Hepatocyte (in vitro differentiated cells): Measurements from ENCODE around the gene EVC2. TPM values are rescaled to one million over a fixed set of nuclear protein-coding genes. Genes with fewer than 3 reads are reported as not detected.

Experiments used
- DNase-seq: peaks from one replicate; pipeline ENCODE4 v3.0.0-alpha.2; 2016; ENCODE audit warnings: low spot score
- H2AFZ ChIP-seq: fragments of 200-600 bp; sonication (generic); 2 replicates; pipeline ENCODE4 v1.6.0; 2016; ENCODE audit warnings: antibody characterized with exemption, mild to moderate bottlenecking
- H3K27ac ChIP-seq: fragments of 200-600 bp; sonication (generic); 2 replicates; pipeline ENCODE4 v1.5.1; 2016; ENCODE audit warnings: mild to moderate bottlenecking
- H3K27me3 ChIP-seq: fragments of 200-600 bp; sonication (generic); 2 replicates; pipeline ENCODE4 v1.6.1; 2016
- H3K36me3 ChIP-seq: fragments of 200-600 bp; sonication (generic); replicated peaks from 2 replicates; pipeline ENCODE4 v1.5.1; 2016; ENCODE audit warnings: low read depth; ENCODE audit not compliant: insufficient read depth
- H3K4me1 ChIP-seq: fragments of 200-600 bp; sonication (generic); 2 replicates; pipeline ENCODE4 v1.5.1; 2016; ENCODE audit warnings: mild to moderate bottlenecking, moderate library complexity; ENCODE audit not compliant: insufficient read depth
- H3K4me2 ChIP-seq: fragments of 200-600 bp; sonication (generic); 2 replicates; pipeline ENCODE4 v1.6.0; 2016
- H3K4me3 ChIP-seq: fragments of 200-600 bp; sonication (generic); 2 replicates; pipeline ENCODE4 v1.5.1; 2016; ENCODE audit warnings: mild to moderate bottlenecking
- H3K79me2 ChIP-seq: fragments of 200-600 bp; sonication (generic); 2 replicates; pipeline ENCODE4 v1.6.0; 2017; ENCODE audit warnings: mild to moderate bottlenecking
- H3K9me2 ChIP-seq: fragments of 200-600 bp; sonication (generic); replicated peaks from 2 replicates; pipeline ENCODE4 v1.6.0; 2017; ENCODE audit warnings: mild to moderate bottlenecking; ENCODE audit not compliant: insufficient read depth
- H3K9me3 ChIP-seq: fragments of 200-600 bp; sonication (generic); 2 replicates; pipeline ENCODE4 v1.5.1; 2016; ENCODE audit warnings: low read depth, mild to moderate bottlenecking
- H4K20me1 ChIP-seq: fragments of 200-600 bp; sonication (generic); 2 replicates; pipeline ENCODE4 v1.6.0; 2016; ENCODE audit warnings: mild to moderate bottlenecking; ENCODE audit not compliant: insufficient read depth, poor library complexity, severe bottlenecking
- EZH2 ChIP-seq: fragments of 200-600 bp; sonication (generic); IDR thresholded peaks from 2 replicates; pipeline ENCODE4 v1.6.1; 2016; ENCODE audit warnings: antibody characterized with exemption, mild to moderate bottlenecking, borderline replicate concordance
- EZH2phosphoT487 ChIP-seq: fragments of 200-600 bp; sonication (generic); IDR thresholded peaks from one replicate; pipeline ENCODE4 v1.6.1; 2018; ENCODE audit warnings: antibody characterized with exemption, mild to moderate bottlenecking, low read depth, moderate library complexity; ENCODE audit not compliant: unreplicated experiment, severe bottlenecking
- WGBS: methylation state at CpG from one replicate; pipeline ENCODE4 v1.1.6; 2016; ENCODE audit warnings: low lambda C conversion rate; ENCODE audit errors: missing lambda C conversion rate; 5-methylcytosine and 5-hydroxymethylcytosine counted together
- polyA plus RNA-seq: library from polyadenylated mRNA; unstranded; fragments of >200 nt; fragmentation: Nextera tagmentation; extraction: Ambion mirVana; gene quantifications from 2 replicates; pipeline ENCODE4 v1.2.1, GENCODE V29; 2016
- total RNA-seq: library from RNA; depleted of rRNA; stranded (reverse); fragments of >200 nt; gene quantifications from 2 replicates; pipeline ENCODE4 v1.2.3, GENCODE V29; 2014
- TF ChIP-seq, protein P1 (sequence below): fragments of 200-600 bp; sonication (generic); IDR thresholded peaks from 2 replicates; pipeline ENCODE4 v1.5.1; 2016; ENCODE audit warnings: antibody characterized with exemption, mild to moderate bottlenecking; ENCODE audit not compliant: poor library complexity

Gene EVC2
- total and polyA plus RNA-seq, 2 experiments from 2014 or later: 3.0 to 4.2 TPM

DNA sequence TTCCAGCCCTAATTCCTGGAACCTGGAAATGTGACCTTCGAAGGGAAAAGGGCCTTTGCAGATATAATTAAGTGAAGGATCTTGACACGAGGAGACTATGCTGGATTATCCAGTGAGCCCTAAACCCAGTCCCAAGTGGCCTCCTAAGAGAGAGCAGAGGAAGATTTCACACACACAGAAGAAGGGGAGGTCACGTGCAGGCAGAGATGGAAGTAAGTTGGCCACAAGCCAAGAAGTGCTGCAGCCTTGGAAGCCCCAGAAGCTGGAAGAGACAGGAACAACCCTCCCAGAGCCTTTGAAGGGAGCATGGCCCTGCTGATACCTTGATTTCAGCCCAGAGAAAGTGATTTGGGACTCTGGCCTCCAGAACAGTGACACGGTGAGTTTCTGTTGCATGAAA, 51.9 kb downstream of the EVC2 start:
- Histone ChIP-seq H3K4me1 (no peaks in the 10 kb centered on the region), H3K27ac (no peak overlapping the region), H3K9me2 (no peaks in the 10 kb centered on the region), H3K79me2 (no peaks in the 10 kb centered on the region), H4K20me1 (no peaks in the 10 kb centered on the region), H2AFZ (no peak overlapping the region), H3K4me2 (no peak overlapping the region), H3K9me3 (no peaks in the 10 kb centered on the region), H3K36me3 (no peaks in the 10 kb centered on the region), H3K27me3 (no peaks in the 10 kb centered on the region), H3K4me3 (no peak overlapping the region)
- peak; percentile 24 for DNase-seq
- 91% methylated on average over 4 of the region's 4 CpGs for WGBS
- no peak for TF ChIP-seq EZH2
- TF ChIP-seq, protein P1, sequence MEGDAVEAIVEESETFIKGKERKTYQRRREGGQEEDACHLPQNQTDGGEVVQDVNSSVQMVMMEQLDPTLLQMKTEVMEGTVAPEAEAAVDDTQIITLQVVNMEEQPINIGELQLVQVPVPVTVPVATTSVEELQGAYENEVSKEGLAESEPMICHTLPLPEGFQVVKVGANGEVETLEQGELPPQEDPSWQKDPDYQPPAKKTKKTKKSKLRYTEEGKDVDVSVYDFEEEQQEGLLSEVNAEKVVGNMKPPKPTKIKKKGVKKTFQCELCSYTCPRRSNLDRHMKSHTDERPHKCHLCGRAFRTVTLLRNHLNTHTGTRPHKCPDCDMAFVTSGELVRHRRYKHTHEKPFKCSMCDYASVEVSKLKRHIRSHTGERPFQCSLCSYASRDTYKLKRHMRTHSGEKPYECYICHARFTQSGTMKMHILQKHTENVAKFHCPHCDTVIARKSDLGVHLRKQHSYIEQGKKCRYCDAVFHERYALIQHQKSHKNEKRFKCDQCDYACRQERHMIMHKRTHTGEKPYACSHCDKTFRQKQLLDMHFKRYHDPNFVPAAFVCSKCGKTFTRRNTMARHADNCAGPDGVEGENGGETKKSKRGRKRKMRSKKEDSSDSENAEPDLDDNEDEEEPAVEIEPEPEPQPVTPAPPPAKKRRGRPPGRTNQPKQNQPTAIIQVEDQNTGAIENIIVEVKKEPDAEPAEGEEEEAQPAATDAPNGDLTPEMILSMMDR: no peak
- TF ChIP-seq EZH2phosphoT487: no peak

DNA sequence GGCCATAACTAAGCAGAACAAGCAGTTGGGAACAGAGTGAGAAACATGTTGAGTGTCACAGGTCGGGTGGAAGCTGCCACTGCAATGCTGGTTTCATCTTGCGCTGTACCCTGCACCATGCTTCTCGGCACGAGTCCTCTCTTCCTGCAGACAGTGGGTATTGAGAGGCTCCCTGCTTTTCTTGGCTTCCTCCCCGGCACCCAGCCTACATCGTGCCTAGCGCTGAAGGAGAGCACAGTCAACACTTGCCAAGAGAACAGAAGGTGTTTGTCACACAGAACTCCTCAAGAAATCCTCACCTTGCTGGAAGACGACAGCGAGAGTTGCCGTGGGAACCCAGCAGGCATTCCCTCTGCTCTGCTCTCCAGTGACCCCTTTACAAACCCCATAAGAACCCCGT, 53.6 kb downstream of the EVC2 start:
- 90% methylated on average over 11 of the region's 11 CpGs for WGBS
- no peak for DNase-seq
- H3K27me3 ChIP-seq: no peaks in the 10 kb centered on the region
- no peak overlapping the region for H2AFZ ChIP-seq
- H3K4me1 ChIP-seq: no peaks in the 10 kb centered on the region
- TF ChIP-seq EZH2 (no peak), EZH2phosphoT487 (no peak)
- TF ChIP-seq, protein P1: no peak
- H3K4me2 ChIP-seq: no peak overlapping the region
- no peak overlapping the region for H3K4me3 ChIP-seq
- H4K20me1 ChIP-seq: no peaks in the 10 kb centered on the region
- H3K9me3 ChIP-seq: no peaks in the 10 kb centered on the region
- no peak overlapping the region for H3K27ac ChIP-seq
- H3K36me3 ChIP-seq: no peaks in the 10 kb centered on the region
- no peaks in the 10 kb centered on the region for H3K79me2 ChIP-seq
- no peaks in the 10 kb centered on the region for H3K9me2 ChIP-seq

DNA sequence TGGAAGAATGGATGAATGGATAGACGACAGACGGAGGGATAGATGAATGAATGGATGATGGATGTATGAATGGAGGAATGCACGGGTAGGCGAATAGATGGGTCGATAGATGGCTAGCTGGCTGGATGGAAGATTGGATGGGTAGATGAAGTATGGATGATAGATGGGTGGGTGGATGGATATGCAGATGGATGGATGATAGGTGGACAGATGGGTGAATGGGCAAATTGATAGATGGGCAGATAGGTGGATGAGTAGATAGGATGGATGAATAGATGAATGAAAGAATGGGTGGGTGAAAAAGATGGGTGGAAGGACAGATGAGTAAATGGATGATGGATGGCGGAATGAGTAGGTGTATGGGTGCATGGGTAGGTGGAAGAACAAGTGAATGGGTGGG, 57.3 kb downstream of the EVC2 start:
- H3K79me2 ChIP-seq: no peaks in the 10 kb centered on the region
- no peak overlapping the region for H2AFZ ChIP-seq
- 96% methylated on average over 6 of the region's 6 CpGs for WGBS
- no peak for DNase-seq
- no peak overlapping the region for H3K4me3 ChIP-seq
- H3K4me2 ChIP-seq: no peak overlapping the region
- no peaks in the 10 kb centered on the region for H3K9me3 ChIP-seq
- TF ChIP-seq, protein P1: no peak
- no peak for TF ChIP-seq EZH2
- H3K4me1 ChIP-seq: no peaks in the 10 kb centered on the region
- no peaks in the 10 kb centered on the region for H3K9me2 ChIP-seq
- no peaks in the 10 kb centered on the region for H3K27me3 ChIP-seq
- H3K36me3 ChIP-seq: no peaks in the 10 kb centered on the region
- H4K20me1 ChIP-seq: no peaks in the 10 kb centered on the region
- H3K27ac ChIP-seq: no peak overlapping the region

DNA sequence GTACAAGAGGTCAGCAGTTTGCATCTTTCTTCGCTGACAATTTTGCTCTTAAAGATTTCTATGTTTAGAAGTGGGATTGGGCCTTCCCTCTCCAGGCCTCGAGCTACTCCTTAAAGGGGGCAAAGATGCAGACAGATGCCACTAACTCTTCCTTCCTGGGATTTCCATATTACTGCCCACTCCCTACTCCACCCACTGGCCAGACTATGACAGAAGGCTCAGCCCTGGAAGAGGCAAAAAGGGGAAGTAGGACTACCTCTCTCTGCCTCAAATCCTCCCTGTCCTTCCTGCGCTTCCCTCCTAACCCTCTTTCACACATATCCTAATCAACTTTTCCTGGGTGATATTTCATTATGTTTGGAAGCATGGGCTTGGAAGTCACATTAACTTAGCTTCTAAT, 58.3 kb downstream of the EVC2 start:
- H3K79me2 ChIP-seq: no peaks in the 10 kb centered on the region
- H3K4me1 ChIP-seq: no peaks in the 10 kb centered on the region
- H2AFZ ChIP-seq: no peak overlapping the region
- no peak overlapping the region for H3K4me2 ChIP-seq
- no peaks in the 10 kb centered on the region for H4K20me1 ChIP-seq
- no peaks in the 10 kb centered on the region for H3K9me2 ChIP-seq
- DNase-seq: no peak
- TF ChIP-seq, protein P1: no peak
- TF ChIP-seq EZH2 (no peak), EZH2phosphoT487 (no peak)
- H3K9me3 ChIP-seq: no peaks in the 10 kb centered on the region
- no peaks in the 10 kb centered on the region for H3K36me3 ChIP-seq
- WGBS: 96% methylated on average over 3 of the region's 3 CpGs
- no peak overlapping the region for H3K4me3 ChIP-seq
- no peak overlapping the region for H3K27ac ChIP-seq
- H3K27me3 ChIP-seq: no peaks in the 10 kb centered on the region
